Stimulated activated CD8-positive, alpha-beta memory T cell treated with anti-CD3 and anti-CD28 coated beads, Interleukin-15, amount 100 ng/mL, for 1 hour (primary cell): Measurements from ENCODE around the gene GPR153.

ENCODE experiments used
- DNase-seq: peaks from one replicate; pipeline ENCODE4 v3.0.0-alpha.2; 2020; ENCODE audit warnings: low read depth

Gene GPR153

DNA sequence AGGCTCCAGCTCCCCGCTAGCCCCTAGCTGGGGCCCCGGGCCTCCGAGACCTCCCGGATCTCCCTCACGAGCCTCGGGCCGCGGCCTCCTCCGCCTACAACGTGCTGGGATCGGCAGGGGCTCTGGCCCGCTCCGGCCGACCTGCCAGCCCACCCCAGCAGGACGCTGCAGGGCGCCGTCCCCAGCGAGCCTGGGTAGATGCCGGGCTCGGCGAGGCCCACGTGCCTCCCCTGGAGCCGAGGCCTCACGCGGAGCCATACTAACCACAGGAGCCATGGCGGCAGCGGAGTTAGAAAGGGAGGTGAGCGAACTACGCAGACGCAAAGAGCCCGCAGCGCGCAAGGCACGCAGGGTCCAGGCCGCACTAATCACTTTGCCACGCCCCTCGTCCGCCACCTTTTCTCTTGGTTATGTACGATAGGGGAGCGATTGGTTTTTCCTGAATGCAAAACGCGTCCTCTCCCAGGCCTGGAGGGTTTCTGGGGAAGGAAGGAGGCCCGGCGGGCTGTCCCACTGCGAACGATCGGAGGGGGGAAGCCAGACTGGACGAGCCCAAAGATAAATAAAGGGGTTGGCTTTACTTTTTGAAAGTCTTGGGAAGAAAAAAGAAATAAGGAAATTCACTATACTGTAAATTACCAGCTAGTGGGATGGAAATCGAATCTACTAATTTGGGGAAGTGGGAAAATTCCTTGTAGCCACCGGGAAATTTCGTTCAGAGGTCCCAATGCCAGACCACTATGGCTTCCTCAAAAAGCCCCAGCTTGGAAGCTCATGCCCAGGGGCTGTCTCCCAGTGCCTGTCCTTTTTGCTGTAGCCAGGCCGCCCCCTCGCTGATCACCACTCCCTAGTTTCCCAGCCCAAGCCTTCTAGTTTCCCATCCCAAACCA, 61.4 kb downstream of the GPR153 start, which contains the start of gene RPL22:
TSS of gene RPL22 (minus strand) at position 298 of the 890 bp plus-strand sequence. CDS start at position 276, 22 bp downstream.
- peak; percentile 92 for DNase-seq

DNA sequence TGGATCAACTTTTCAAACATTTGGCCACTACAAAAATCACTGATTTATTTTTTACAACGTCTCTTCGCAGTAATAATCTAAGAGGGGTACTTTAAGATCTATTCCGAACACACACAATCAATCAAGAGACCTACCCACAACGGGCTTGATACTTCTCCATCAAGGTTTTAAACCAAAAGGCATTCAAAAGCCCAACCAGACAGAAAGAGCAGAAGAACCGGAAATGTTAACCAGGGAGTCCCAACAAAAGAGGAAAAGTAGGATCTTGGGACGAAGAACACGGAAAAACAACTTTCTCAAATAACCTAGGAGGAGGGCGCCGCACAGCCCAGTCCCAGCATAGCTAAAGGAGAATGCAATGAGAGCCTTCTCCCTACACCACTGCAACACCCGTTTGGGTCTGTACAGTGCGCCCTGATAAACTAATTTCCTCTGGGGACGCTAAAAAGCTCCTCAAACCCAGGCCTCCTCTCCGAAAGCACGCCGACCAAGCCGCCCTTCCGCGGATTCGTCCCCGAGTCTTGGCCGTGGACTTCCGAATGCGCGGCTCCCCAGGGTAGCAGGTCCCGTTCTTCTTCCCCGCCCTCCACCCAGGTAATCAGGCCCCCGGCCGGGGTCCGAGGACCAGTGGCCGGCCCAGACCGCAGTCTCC, 62.1 kb downstream of the GPR153 start:
- DNase-seq: no peak

GRCh38 chr1:6197746-6198427, 63.0 kb downstream of the GPR153 start:
- no peak for DNase-seq
